Measurements from ENCODE around the gene PRC1.

- TF ChIP-seq CTCF (optimal IDR thresholded peaks at IDR 0.05 in 1 of 3, IDR thresholded peaks at IDR 0.05 in 1 of 3, conservative IDR thresholded peaks at IDR 0.05 in 1 of 3; ENCODE audit: extremely low read depth in 1 of 3, insufficient read depth in 2 of 3, low read length in 3 of 3): no peak
- TF ChIP-seq EZH2 (IDR thresholded peaks at IDR 0.05; ENCODE audit: low read length): no peak
Measured at GRCh38 chr15:90986790-90987507, 7.4 kb downstream of the PRC1 start.
